HG03469 (cell line): ENCODE measurements around the gene ACOXL.
"Not testable (repeated sequence)": the region's sequence is repeated elsewhere in the genome, so short reads cannot be mapped to it uniquely, and the experiment has no call there.

ENCODE experiments used
- ATAC-seq: cut with Tn5 transposase; IDR thresholded peaks from one replicate; pipeline ENCODE4 v1.9.1; 2021; ENCODE audit warnings: mild to moderate bottlenecking, moderate library complexity, moderate number of reproducible peaks; ENCODE audit not compliant: unreplicated experiment

ACOXL gene

DNA sequence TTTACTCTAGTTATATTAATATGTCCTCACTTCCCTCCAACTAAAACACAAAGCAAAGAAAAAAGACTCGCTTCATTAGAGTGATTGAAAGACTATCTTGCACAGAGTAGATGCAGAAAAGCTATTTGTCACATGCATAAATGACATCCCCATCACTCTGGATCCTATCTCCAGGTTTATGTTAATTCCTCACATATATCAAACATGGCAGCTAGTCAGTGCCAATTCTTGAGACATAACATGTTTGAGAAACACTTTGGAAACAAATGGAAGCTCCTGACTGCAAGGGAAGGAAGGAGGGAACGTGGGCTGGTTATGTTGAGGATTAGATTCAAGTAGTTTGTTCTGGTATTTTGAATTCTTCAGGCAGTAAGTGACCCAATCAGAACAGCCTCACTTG is 298.6 kb downstream of the ACOXL start:
- ATAC-seq, result no peak

GRCh38 chr2:111031546-111032478 is 299.4 kb downstream of the ACOXL start:
- no peak for ATAC-seq

DNA sequence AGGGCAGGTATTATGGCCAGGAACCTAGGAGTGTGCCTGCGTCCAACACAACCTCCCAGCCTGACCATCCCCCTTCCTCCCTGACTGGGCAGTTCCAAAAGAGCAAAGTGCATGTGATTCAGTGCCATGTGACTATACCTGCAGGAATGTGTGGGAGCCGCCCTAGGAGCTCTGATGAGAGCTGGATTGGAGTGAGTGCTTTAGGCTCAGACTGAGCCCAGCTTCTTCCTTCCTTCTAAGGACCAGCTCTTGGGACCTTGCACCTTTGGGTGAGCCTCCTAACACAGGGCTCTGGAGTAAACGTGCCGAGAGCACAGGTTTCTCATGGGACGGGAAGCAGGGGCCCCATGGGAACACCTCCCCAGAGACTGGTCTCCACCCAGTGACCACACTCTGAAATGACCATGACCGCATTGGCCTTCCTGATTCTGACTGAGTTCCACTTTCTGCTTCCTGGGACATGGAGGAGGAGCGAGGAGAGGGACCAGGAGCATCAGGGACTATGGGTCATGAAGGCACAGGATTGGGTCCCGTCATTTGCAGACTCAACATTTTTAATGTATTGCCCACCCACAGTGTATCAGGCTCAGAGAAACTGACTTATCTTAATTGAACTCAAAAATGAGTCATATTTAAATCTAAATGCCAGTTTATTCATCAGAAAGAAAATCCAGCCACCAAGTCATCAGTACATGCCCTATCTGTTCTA is 300.5 kb downstream of the ACOXL start:
- no peak for ATAC-seq

DNA sequence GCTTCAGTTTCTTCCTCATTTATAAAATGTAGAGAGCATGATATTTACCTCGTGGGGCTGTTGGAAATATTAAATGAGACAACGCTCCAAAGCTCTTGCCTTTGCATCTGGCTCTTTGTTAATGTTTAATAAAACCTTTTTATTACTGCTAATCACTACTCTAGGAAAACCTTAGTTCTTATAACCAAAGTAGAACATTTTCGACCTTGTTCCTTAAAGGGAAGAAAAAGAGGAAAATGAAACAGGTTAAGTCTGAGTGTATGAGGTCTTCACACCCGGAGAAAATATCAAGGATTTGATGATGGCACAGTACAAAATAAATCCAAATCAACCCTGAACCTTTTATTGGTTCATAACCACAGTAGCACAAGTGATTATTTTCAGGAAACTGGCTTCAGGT is 301.8 kb downstream of the ACOXL start:
- no peak for ATAC-seq

DNA sequence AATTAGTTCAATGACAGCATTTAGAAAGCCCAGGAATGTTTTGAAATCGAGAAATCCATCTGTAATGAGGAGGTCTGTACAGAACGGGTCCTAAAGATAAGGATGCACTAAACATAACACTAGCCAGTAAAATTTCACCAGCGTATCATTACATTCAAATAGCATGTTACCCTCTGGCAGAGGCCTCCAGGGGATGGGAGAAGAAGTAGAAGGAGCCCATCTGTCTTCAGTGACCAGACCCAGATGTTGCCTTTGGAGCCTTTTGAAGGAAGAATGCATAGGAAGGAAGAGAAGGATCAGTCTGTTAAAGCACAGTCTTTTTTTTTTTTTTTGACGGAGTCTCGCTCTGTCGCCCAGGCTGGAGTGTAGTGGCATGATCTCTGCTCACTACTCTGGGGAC is 302.2 kb downstream of the ACOXL start:
- ATAC-seq, result no peak

- ATAC-seq, result no peak
Measured at GRCh38 chr2:111035830-111036441, 303.6 kb downstream of the ACOXL start.

DNA sequence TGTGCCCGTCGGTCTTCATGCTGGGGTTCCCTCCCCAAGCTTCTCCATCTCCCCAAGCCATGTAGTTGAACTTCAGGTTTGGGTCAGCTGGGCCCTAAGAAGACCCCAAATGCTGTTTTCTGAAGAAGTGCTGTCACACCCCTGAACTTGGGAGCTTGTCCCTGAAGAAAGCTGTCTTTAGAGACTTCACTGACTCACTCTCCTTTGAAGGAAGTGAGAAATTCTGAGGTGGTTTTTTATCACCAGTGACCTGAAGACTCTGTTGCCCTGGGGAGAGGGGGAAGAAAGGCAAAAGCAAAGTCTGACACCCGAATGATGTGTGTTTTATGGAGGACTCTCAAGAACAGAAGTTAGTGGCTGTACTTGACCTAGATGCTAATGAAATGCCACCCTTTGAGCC is 304.8 kb downstream of the ACOXL start:
- no peak for ATAC-seq

- ATAC-seq, result no peak
Measured at GRCh38 chr2:111039628-111040383, 307.4 kb downstream of the ACOXL start.

DNA sequence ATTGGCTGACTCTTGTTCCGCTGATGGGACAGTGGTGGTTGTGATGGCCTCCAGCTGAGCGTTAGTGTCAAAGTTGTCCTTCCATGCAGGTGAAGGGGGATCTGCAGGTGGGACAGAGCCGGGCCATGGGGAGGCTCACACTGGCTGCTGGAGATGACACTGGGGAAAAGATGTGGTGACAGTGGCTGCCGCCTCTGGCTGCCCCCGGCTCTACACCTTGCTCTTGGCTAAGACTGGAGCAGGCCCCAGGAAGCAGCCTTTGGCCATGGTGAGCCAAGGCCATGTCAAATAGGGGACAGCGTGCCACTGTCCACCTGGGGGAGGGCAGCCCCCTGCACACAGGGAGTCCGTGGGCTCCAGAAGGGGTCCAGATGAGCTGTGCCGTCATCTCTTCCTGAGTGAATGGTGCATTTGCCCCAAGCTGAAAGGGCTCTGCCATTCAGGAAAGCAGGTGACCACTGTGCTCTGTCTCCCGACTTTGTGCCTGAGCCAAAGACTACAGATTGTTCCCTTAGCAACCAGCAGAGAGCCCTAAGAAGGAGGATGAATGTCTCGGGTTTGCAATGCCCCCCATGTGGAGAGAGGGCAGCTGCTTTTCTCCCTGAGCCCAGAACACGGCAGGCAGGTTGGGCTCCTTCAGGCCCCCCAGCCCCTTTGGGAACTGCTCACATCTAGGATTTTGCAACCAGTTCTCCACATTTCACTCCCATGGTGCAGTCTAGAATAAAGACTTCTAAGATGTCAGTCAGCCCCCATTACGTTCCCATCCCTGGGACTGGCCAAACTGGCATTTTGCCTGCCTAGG is 309.2 kb downstream of the ACOXL start:
- ATAC-seq, result no peak

- ATAC-seq, result no peak
Measured at GRCh38 chr2:111042261-111042660, 309.9 kb downstream of the ACOXL start.

DNA sequence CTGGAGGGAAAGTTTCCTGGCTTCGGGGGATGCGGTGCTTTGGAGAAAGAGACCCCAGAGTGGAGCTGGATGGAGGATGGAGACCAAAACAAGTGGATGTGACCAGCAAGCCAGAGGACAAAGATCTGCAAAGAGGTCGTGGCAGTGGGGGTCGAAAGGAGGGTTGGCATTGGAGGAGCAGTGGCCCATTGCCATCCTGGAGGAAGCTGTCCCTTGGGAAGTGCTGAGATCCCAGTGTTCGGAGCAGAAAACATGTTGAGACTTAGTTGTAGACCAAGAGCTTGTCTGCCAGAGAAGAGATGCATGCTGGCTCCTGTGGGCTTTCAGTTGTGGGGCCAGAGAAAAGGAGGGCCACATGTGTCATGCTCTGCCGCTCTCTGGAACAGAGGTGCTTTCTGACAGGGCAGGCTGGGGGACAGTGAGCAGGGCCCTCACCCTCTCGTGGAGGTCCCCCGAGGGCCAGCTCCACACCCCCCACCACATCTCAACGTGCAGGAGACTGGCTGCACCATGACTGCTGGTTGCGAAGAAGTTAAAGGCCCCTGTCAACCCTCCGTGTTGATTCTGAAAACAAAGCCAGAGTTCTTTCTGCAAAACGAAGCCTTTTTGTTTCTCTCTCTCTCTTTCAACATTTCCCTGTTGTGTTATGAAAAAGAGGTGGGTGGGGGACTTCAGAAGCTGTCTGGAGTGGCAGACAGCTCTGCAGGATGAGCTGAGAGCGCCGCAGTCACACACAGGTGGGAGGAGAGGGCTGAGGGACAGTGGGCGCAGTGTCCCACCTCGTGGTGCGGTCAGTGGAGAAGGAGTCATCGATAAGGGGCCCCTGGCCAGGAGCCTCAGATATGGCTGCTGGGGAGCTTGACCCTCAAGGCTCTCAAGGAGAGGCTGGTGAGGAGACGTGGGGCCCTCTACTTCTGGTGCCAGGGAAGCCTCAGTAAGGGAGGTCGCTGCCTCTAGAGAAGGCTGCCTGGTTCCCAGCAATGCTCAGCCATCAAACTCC is 310.7 kb downstream of the ACOXL start:
- no peak for ATAC-seq

DNA sequence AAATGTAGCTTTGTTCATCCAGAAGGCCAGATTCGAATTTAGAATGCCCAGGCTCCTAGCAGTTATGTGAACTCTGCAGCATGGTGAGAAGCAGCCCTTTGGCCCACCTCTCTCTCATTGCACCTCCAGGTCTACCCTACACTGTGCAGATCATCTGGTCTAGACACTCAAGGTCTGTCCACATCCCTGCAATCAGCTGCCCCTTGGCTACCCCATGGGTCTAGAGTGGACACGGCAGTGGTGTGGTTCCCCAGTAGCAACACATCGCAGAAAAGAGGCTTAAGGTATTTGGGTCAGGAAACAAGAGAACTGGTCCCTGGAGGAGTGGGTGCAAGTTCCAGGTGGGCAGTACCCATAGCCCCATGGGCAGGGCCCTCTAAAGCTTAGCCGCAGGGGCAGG is 311.7 kb downstream of the ACOXL start:
- no peak for ATAC-seq

GRCh38 chr2:111045236-111045635 is 312.9 kb downstream of the ACOXL start:
- not testable (repeated sequence) for ATAC-seq

- no peak for ATAC-seq
Measured at GRCh38 chr2:111045771-111046444, 313.5 kb downstream of the ACOXL start.

DNA sequence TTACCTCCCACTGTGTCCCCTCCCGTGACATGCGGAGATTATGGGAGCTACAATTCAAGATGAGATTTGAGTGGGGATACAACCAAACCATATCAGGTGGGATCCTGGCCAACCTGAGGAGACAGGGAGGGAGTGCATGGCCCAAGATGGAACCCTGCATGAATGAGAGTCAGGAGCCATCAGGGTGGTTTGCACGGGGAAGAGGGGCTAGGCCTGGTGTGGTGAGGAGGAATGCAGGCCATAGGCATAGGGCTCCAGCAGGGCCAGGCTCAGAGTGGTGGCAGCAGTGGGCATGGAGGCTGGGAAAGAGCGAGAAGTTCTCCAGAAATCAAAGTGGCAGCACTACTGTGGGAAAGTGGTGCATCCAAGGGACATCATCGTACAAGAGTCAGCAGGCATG is 314.3 kb downstream of the ACOXL start:
- ATAC-seq, result no peak

DNA sequence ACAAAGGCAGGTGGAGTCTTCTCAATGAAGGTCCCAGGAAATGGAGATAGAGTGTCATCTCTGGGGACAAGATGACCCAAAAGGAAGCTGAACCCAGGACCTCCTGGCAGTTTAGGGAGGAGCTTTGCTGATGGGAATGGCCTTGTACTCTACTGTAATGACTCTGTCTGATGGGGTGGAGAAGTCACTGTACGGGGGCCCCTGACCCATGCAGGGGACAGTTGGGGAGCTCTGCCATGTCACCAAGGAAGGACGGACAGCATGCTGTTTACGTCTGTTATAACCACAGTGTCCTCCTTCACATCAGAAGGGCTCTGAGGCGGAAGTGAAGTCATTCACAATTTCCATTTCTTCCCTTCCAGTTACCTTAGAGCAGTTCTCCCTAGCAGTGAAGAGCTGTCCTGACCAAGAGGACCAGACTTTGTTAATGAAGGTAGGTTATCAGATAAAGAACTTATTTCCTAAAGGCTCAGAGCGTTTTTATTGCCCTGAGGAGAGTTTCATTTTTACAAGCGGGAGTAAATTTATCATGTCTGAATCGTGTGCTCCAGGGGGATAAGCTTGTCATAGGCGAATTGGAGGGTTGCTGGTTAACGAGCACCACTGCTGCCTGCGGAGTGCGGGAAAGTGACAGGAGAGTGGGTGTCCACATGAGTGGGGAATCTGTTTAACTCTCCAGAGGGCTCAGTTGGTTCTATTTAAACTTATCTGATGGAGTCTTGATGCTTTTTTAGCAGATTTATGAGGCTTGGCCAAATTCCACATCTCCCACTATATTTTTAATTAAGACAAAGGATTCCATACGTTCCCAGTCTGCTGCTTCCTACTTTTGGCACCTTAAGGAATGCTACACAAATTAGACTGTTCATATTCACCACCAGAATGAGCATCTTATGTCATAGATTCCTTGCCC is 316.7 kb downstream of the ACOXL start:
- no peak for ATAC-seq
